ELF-1 (cell line): Measurements from ENCODE around the gene C1orf74.
A peak's percentile ranks its signal among the peaks of the same experiment; 100 is the strongest.

ENCODE experiments used
- DNase-seq: peaks from one replicate; pipeline ENCODE4 v3.0.0-alpha.2; 2016; ENCODE audit warnings: low read depth, low spot score

C1orf74 gene

GRCh38 chr1:209747580-209748262 lies 36.6 kb downstream of the C1orf74 start:
- peak; percentile 99 for DNase-seq

GRCh38 chr1:209746451-209747165 lies 37.8 kb downstream of the C1orf74 start:
- DNase-seq = no peak

- DNase-seq = no peak
These were observed 41.2 kb downstream of the C1orf74 start for GRCh38 chr1:209743145-209743482.

GRCh38 chr1:209742409-209743144 lies 41.8 kb downstream of the C1orf74 start:
- no peak for DNase-seq

GRCh38 chr1:209741889-209742288 lies 42.5 kb downstream of the C1orf74 start:
- no peak for DNase-seq

GRCh38 chr1:209741193-209741592 lies 43.2 kb downstream of the C1orf74 start:
- DNase-seq = no peak

GRCh38 chr1:209738270-209738669 lies 46.1 kb downstream of the C1orf74 start:
- DNase-seq = no peak

- no peak for DNase-seq
These were observed 47.2 kb downstream of the C1orf74 start for GRCh38 chr1:209737118-209737505.

GRCh38 chr1:209736490-209737117 lies 47.8 kb downstream of the C1orf74 start:
- DNase-seq = no peak

GRCh38 chr1:209733409-209734192 lies 50.8 kb downstream of the C1orf74 start:
- DNase-seq = no peak

- DNase-seq = no peak
These were observed 51.6 kb downstream of the C1orf74 start for GRCh38 chr1:209732725-209733124.

- DNase-seq = no peak
These were observed 54.9 kb downstream of the C1orf74 start for GRCh38 chr1:209729436-209729835.
